BE2C (cell line): ENCODE data around the gene ZSWIM5.
"Not testable (repeated sequence)": the region's sequence is repeated elsewhere in the genome, so short reads cannot be mapped to it uniquely, and the experiment has no call there.

Experiments
- DNase-seq: peaks from one replicate; pipeline ENCODE4 v3.0.0-alpha.2; 2020
- H3K27me3 ChIP-seq: fragments of 250-450 bp; sonication (Bioruptor Pico); 2 replicates; pipeline ENCODE4 v1.5.1; 2020; ENCODE audit warnings: mild to moderate bottlenecking
- H3K36me3 ChIP-seq: fragments of 250-450 bp; sonication (Bioruptor Pico); 2 replicates; pipeline ENCODE4 v1.5.1; 2020; ENCODE audit warnings: mild to moderate bottlenecking
- H3K4me1 ChIP-seq: fragments of 250-450 bp; sonication (Bioruptor Pico); 2 replicates; pipeline ENCODE4 v1.5.1; 2020
- H3K4me3 ChIP-seq: 2 replicates; pipeline ENCODE4 v1.5.1; 2011; ENCODE audit warnings: low read depth, low read length
- H3K9me3 ChIP-seq: fragments of 250-450 bp; sonication (Bioruptor Pico); 2 replicates; pipeline ENCODE4 v1.5.1; 2020
- TF ChIP-seq, protein P1 (sequence below): IDR thresholded peaks from 2 replicates; pipeline ENCODE4 v1.5.1; 2012; ENCODE audit warnings: mild to moderate bottlenecking, low read depth, low read length

Gene ZSWIM5

GRCh38 chr1:45171575-45171974, 34.8 kb downstream of the ZSWIM5 start:
- H3K4me1 ChIP-seq: no peaks in the 10 kb centered on the region
- H3K9me3 ChIP-seq: no peaks in the 10 kb centered on the region
- H3K27me3 ChIP-seq: no peaks in the 10 kb centered on the region
- no peak for DNase-seq
- TF ChIP-seq, protein P1, sequence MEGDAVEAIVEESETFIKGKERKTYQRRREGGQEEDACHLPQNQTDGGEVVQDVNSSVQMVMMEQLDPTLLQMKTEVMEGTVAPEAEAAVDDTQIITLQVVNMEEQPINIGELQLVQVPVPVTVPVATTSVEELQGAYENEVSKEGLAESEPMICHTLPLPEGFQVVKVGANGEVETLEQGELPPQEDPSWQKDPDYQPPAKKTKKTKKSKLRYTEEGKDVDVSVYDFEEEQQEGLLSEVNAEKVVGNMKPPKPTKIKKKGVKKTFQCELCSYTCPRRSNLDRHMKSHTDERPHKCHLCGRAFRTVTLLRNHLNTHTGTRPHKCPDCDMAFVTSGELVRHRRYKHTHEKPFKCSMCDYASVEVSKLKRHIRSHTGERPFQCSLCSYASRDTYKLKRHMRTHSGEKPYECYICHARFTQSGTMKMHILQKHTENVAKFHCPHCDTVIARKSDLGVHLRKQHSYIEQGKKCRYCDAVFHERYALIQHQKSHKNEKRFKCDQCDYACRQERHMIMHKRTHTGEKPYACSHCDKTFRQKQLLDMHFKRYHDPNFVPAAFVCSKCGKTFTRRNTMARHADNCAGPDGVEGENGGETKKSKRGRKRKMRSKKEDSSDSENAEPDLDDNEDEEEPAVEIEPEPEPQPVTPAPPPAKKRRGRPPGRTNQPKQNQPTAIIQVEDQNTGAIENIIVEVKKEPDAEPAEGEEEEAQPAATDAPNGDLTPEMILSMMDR: no peak
- H3K36me3 ChIP-seq: no peaks in the 10 kb centered on the region
- H3K4me3 ChIP-seq: no peak overlapping the region

GRCh38 chr1:45170151-45170742, 36.2 kb downstream of the ZSWIM5 start:
- H3K36me3 ChIP-seq: no peaks in the 10 kb centered on the region
- no peak overlapping the region for H3K4me3 ChIP-seq
- DNase-seq: no peak
- no peaks in the 10 kb centered on the region for H3K4me1 ChIP-seq
- TF ChIP-seq, protein P1: no peak
- no peaks in the 10 kb centered on the region for H3K9me3 ChIP-seq
- no peaks in the 10 kb centered on the region for H3K27me3 ChIP-seq

- not testable (repeated sequence) for H3K4me1 ChIP-seq, DNase-seq, H3K4me3 ChIP-seq, H3K9me3 ChIP-seq, H3K27me3 ChIP-seq, H3K36me3 ChIP-seq
Measured at GRCh38 chr1:45167947-45168346, 38.5 kb downstream of the ZSWIM5 start.

DNA sequence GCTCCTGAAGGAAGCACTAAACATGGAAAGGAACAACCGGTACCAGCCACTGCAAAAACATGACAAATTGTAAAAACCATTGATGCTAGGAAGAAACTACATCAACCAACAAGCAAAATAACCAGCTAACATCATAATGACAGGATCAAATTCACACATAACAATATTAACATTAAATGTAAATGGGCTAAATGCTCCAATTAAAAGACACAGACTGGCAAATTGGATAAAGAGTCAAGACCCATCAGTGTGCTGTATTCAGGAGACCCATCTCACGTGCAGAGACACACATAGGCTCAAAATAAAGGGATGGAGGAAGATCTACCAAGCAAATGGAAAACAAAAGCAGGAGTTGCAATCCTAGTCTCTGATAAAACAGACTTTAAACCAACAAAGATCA, 42.1 kb downstream of the ZSWIM5 start:
- not testable (repeated sequence) for H3K4me1 ChIP-seq, H3K27me3 ChIP-seq, H3K9me3 ChIP-seq, DNase-seq, H3K4me3 ChIP-seq, H3K36me3 ChIP-seq

DNA sequence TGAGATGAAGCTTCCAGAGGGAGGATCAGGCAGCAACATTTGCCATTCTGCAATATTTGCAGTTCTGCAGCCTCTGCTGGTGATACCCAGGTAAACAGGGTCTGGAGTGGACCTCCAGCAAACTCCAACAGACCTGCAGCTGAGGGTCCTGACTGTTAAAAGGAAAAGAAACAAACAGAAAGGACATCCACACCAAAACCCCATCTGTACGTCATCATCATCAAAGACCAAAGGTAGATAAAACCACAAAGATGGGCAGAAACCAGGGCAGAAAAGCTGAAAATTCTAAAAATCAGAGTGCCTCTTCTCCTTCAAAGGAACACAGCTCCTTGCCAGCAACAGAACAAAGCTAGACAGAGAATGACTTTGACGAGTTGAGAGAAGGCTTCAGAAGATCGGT, 43.3 kb downstream of the ZSWIM5 start:
- not testable (repeated sequence) for H3K27me3 ChIP-seq, H3K9me3 ChIP-seq, H3K36me3 ChIP-seq, DNase-seq, H3K4me1 ChIP-seq, H3K4me3 ChIP-seq

GRCh38 chr1:45162041-45163035, 44.1 kb downstream of the ZSWIM5 start:
- not testable (repeated sequence) for H3K4me1 ChIP-seq, DNase-seq

GRCh38 chr1:45155957-45156356, 50.4 kb downstream of the ZSWIM5 start:
- no peaks in the 10 kb centered on the region for H3K36me3 ChIP-seq
- TF ChIP-seq, protein P1: no peak
- no peaks in the 10 kb centered on the region for H3K27me3 ChIP-seq
- H3K4me1 ChIP-seq: no peaks in the 10 kb centered on the region
- H3K4me3 ChIP-seq: no peak overlapping the region
- no peak for DNase-seq
- H3K9me3 ChIP-seq: no peaks in the 10 kb centered on the region

More at GRCh38 chr1:45162041-45163035, 44.1 kb downstream of the ZSWIM5 start:
- not testable (repeated sequence) for H3K36me3 ChIP-seq, H3K4me3 ChIP-seq, H3K27me3 ChIP-seq, H3K9me3 ChIP-seq

- no peaks in the 10 kb centered on the region for H3K4me1 ChIP-seq
- TF ChIP-seq, protein P1: no peak
- H3K27me3 ChIP-seq: no peaks in the 10 kb centered on the region
- no peak for DNase-seq
- no peak overlapping the region for H3K4me3 ChIP-seq
- no peaks in the 10 kb centered on the region for H3K9me3 ChIP-seq
- H3K36me3 ChIP-seq: no peaks in the 10 kb centered on the region
Measured at GRCh38 chr1:45155423-45155822, 51.0 kb downstream of the ZSWIM5 start.
